H9 (cell line): Measurements from ENCODE around the gene JADE2. TPM values are rescaled to one million over a fixed set of nuclear protein-coding genes. Genes with fewer than 3 reads are reported as not detected.
"Not testable (repeated sequence)": the region's sequence is repeated elsewhere in the genome, so short reads cannot be mapped to it uniquely, and the experiment has no call there.

ENCODE experiments used
- DNase-seq: peaks from one replicate; pipeline ENCODE4 v3.0.0-alpha.2; 2017
- H2AFZ ChIP-seq: one replicate; pipeline ENCODE4 v1.6.1; 2013; ENCODE audit warnings: mild to moderate bottlenecking, low read length, control low read depth, moderate library complexity
- H2AK5ac ChIP-seq: 2 replicates; pipeline ENCODE4 v1.6.1; 2013; ENCODE audit warnings: low read length, control low read depth, mixed read lengths; ENCODE audit not compliant: insufficient read length
- H2BK120ac ChIP-seq: one replicate; pipeline ENCODE4 v1.6.1; 2013; ENCODE audit warnings: low read depth, mild to moderate bottlenecking, low read length, control low read depth, inconsistent platforms; ENCODE audit not compliant: poor library complexity, severe bottlenecking
- H2BK12ac ChIP-seq: 2 replicates; pipeline ENCODE4 v1.6.1; 2013; ENCODE audit warnings: low read length, control low read depth, mixed read lengths, low read depth; ENCODE audit not compliant: insufficient read length
- H2BK15ac ChIP-seq: 2 replicates; pipeline ENCODE4 v1.6.1; 2013; ENCODE audit warnings: low read depth, low read length, control low read depth
- H2BK20ac ChIP-seq: one replicate; pipeline ENCODE4 v1.6.1; 2013; ENCODE audit warnings: low read depth, mild to moderate bottlenecking, low read length, control low read depth, inconsistent platforms; ENCODE audit not compliant: poor library complexity, severe bottlenecking
- H2BK5ac ChIP-seq: 2 replicates; pipeline ENCODE4 v1.6.1; 2013; ENCODE audit warnings: low read length, control low read depth, mixed read lengths; ENCODE audit not compliant: insufficient read length
- H3K14ac ChIP-seq: 2 replicates; pipeline ENCODE4 v1.6.1; 2013; ENCODE audit warnings: low read length, control low read depth; ENCODE audit not compliant: insufficient read depth
- H3K18ac ChIP-seq: 2 replicates; pipeline ENCODE4 v1.6.1; 2013; ENCODE audit warnings: low read depth, mild to moderate bottlenecking, mixed read lengths, low read length, control low read depth; ENCODE audit not compliant: insufficient read length
- H3K23ac ChIP-seq: 2 replicates; pipeline ENCODE4 v1.6.1; 2013; ENCODE audit warnings: low read length, control low read depth, mixed read lengths, low read depth; ENCODE audit not compliant: insufficient read length
- H3K23me2 ChIP-seq: 2 replicates; pipeline ENCODE4 v1.6.1; 2013; ENCODE audit warnings: low read depth, mild to moderate bottlenecking, mixed read lengths, low read length, control low read depth; ENCODE audit not compliant: insufficient read length, poor library complexity, severe bottlenecking
- H3K27ac ChIP-seq: 2 replicates; pipeline ENCODE4 v1.5.1; 2013; ENCODE audit warnings: low read length, control low read depth, mixed read lengths, low read depth; ENCODE audit not compliant: insufficient read length
- H3K27me3 ChIP-seq: 2 replicates; pipeline ENCODE4 v1.6.1; 2013; ENCODE audit warnings: low read length, control low read depth, inconsistent platforms; ENCODE audit not compliant: insufficient read depth
- H3K4ac ChIP-seq: 2 replicates; pipeline ENCODE4 v1.6.1; 2013; ENCODE audit warnings: low read depth, mild to moderate bottlenecking, control low read depth, inconsistent platforms, low read length, moderate library complexity
- H3K4me1 ChIP-seq: 2 replicates; pipeline ENCODE4 v1.6.1; 2013; ENCODE audit warnings: low read length, control low read depth, inconsistent platforms; ENCODE audit not compliant: insufficient read depth
- H3K4me2 ChIP-seq: 2 replicates; pipeline ENCODE4 v1.6.1; 2013; ENCODE audit warnings: low read length, control low read depth, mixed read lengths; ENCODE audit not compliant: insufficient read length, insufficient read depth
- H3K56ac ChIP-seq: 2 replicates; pipeline ENCODE4 v1.6.1; 2013; ENCODE audit warnings: low read depth, mild to moderate bottlenecking, mixed read lengths, low read length, control low read depth; ENCODE audit not compliant: insufficient read length
- H3K79me1 ChIP-seq: 2 replicates; pipeline ENCODE4 v1.6.1; 2013; ENCODE audit warnings: low read depth, mild to moderate bottlenecking, moderate library complexity, low read length, control low read depth, inconsistent platforms; ENCODE audit not compliant: insufficient read depth, poor library complexity, severe bottlenecking
- H3K79me2 ChIP-seq: 2 replicates; pipeline ENCODE4 v1.6.1; 2013; ENCODE audit warnings: low read length, control low read depth, inconsistent platforms; ENCODE audit not compliant: insufficient read depth
- H3K9ac ChIP-seq: 2 replicates; pipeline ENCODE4 v1.6.1; 2013; ENCODE audit warnings: low read length, control low read depth, mixed read lengths; ENCODE audit not compliant: insufficient read length; ENCODE audit errors: extremely low read depth
- H3K9me3 ChIP-seq: one replicate; pipeline ENCODE4 v1.6.1; 2013; ENCODE audit warnings: low read depth, low read length, inconsistent platforms; ENCODE audit not compliant: control insufficient read depth
- H3T11ph ChIP-seq: one replicate; pipeline ENCODE4 v1.6.1; 2013; ENCODE audit warnings: mild to moderate bottlenecking, low read length, control low read depth, inconsistent platforms
- H4K20me1 ChIP-seq: one replicate; pipeline ENCODE4 v1.6.1; 2013; ENCODE audit not compliant: control insufficient read depth, insufficient read length, insufficient read depth
- H4K5ac ChIP-seq: 2 replicates; pipeline ENCODE4 v1.6.1; 2013; ENCODE audit warnings: low read depth, mild to moderate bottlenecking, mixed read lengths, low read length, control low read depth; ENCODE audit not compliant: insufficient read length
- H4K8ac ChIP-seq: replicated peaks from 2 replicates; pipeline ENCODE4 v1.6.1; 2013; ENCODE audit warnings: low read length, control low read depth, mixed read lengths, low read depth; ENCODE audit not compliant: insufficient read length
- H4K91ac ChIP-seq: 2 replicates; pipeline ENCODE4 v1.6.1; 2013; ENCODE audit warnings: low read depth, mild to moderate bottlenecking, moderate library complexity, mixed read lengths, low read length, control low read depth; ENCODE audit not compliant: insufficient read length
- H3K27ac Mint-ChIP-seq, 3 experiments: 2 replicates in 2 of 3; 3 replicates in 1 of 3; pipeline ENCODE4 v1.8.0; 2020 to 2021; ENCODE audit warnings: mixed read lengths in 3 of 3, mild to moderate bottlenecking in 1 of 3, moderate library complexity in 1 of 3
- H3K27me3 Mint-ChIP-seq: 2 replicates; pipeline ENCODE4 v1.8.0; 2021; ENCODE audit warnings: low read depth, mild to moderate bottlenecking, moderate library complexity, mixed read lengths
- H3K36me3 Mint-ChIP-seq, 3 experiments: 2 replicates in 2 of 3; 3 replicates in 1 of 3; pipeline ENCODE4 v1.8.0; 2020 to 2021; ENCODE audit warnings: low read depth in 3 of 3, mixed read lengths in 3 of 3; ENCODE audit not compliant: insufficient read depth in 1 of 3
- H3K4me1 Mint-ChIP-seq, 2 experiments: 2 replicates each; pipeline ENCODE4 v1.8.0; 2020; ENCODE audit warnings: mixed read lengths in 2 of 2
- H3K4me3 Mint-ChIP-seq, 2 experiments: 2 replicates in 1 of 2; 3 replicates in 1 of 2; pipeline ENCODE4 v1.8.0; 2020 to 2021; ENCODE audit warnings: mild to moderate bottlenecking in 2 of 2, mixed read lengths in 2 of 2, moderate library complexity in 1 of 2
- H3K9me3 Mint-ChIP-seq, 2 experiments: 2 replicates in 1 of 2; 3 replicates in 1 of 2; pipeline ENCODE4 v1.8.0; 2020; ENCODE audit warnings: mild to moderate bottlenecking in 2 of 2, mixed read lengths in 2 of 2, moderate library complexity in 1 of 2
- CTCF ChIP-seq: fragments of 200-600 bp; sonication (generic); conservative IDR thresholded peaks from 3 replicates; pipeline ENCODE4 v1.8.0; 2021; ENCODE audit warnings: antibody characterized with exemption, mild to moderate bottlenecking
- WGBS: extraction: QIAGEN DNeasy Blood & Tissue Kit; methylation state at CpG from one replicate; pipeline ENCODE4 v1.1.7; 2013; ENCODE audit warnings: missing lambda C conversion rate, low lambda C conversion rate, mixed read lengths; ENCODE audit not compliant: insufficient read length; ENCODE audit errors: extremely low coverage; 5-methylcytosine and 5-hydroxymethylcytosine counted together
- total RNA-seq: library from RNA; stranded (reverse); gene quantifications from 2 replicates; pipeline ENCODE4 v1.2.1, GENCODE V29; 2021

JADE2 gene
- total RNA-seq, 1 experiment from 2014 or later = 99.7 TPM

- Mint-ChIP-seq H3K27ac (no peak overlapping the region), H3K9me3 (no peaks in the 10 kb centered on the region), H3K4me3 (no peak overlapping the region), H3K36me3 (peaks cover 9 to 81% (median 52%) of the 10 kb centered on the region in 3 experiments), H3K4me1 (peaks cover 32 to 38% of the 10 kb centered on the region in 2 experiments), H3K27me3 (peaks cover 1% of the 10 kb centered on the region; the same call in 1 of the 2 replicates)
- Histone ChIP-seq H3K4me1 (no peaks in the 10 kb centered on the region; the same call in 1 of the 2 replicates), H4K20me1 (no peaks in the 10 kb centered on the region), H3K18ac (no peak overlapping the region), H3K4me2 (no peak overlapping the region), H3K9me3 (no peaks in the 10 kb centered on the region), H3K56ac (no peak overlapping the region), H2BK120ac (no peak overlapping the region), H3K23me2 (no peaks in the 10 kb centered on the region), H3T11ph (no peak overlapping the region), H3K79me2 (peaks cover 1% of the 10 kb centered on the region; the same call in 1 of the 2 replicates), H2BK5ac (no peak overlapping the region), H2AK5ac (no peak overlapping the region), H3K23ac (no peak overlapping the region), H4K91ac (no peak overlapping the region), H3K27ac (no peak overlapping the region), H3K79me1 (no peaks in the 10 kb centered on the region), H3K14ac (no peak overlapping the region), H3K4ac (no peak overlapping the region), H2BK15ac (no peak overlapping the region), H2AFZ (no peak overlapping the region), H2BK12ac (no peak overlapping the region), H4K8ac (no peak overlapping the region), H4K5ac (no peak overlapping the region), H3K27me3 (no peaks in the 10 kb centered on the region), H3K9ac (no peak overlapping the region), H2BK20ac (no peak overlapping the region)
- no CpG with 5 or more reads among the region's 3 CpGs for WGBS
- no peak for DNase-seq
- TF ChIP-seq CTCF = no peak
Measured at GRCh38 chr5:134552301-134552700, 26.8 kb downstream of the JADE2 start.

- not testable (repeated sequence) for H3K18ac ChIP-seq, H3K56ac ChIP-seq, H2BK15ac ChIP-seq, H3K14ac ChIP-seq, H2BK12ac ChIP-seq, H2AK5ac ChIP-seq, H3K23me2 ChIP-seq, H3K4me3 Mint-ChIP-seq, H3K4me2 ChIP-seq, DNase-seq, H4K20me1 ChIP-seq, H2BK20ac ChIP-seq, H2BK5ac ChIP-seq, H4K5ac ChIP-seq, H3K9ac ChIP-seq, H2AFZ ChIP-seq, H3K4ac ChIP-seq, H4K8ac ChIP-seq, H3K27me3 Mint-ChIP-seq, H3K27me3 ChIP-seq, H3K27ac Mint-ChIP-seq, H3K27ac ChIP-seq, H3K4me1 ChIP-seq, H4K91ac ChIP-seq, H3T11ph ChIP-seq, H2BK120ac ChIP-seq, H3K9me3 Mint-ChIP-seq, H3K23ac ChIP-seq, H3K79me2 ChIP-seq, H3K79me1 ChIP-seq, H3K9me3 ChIP-seq
- Mint-ChIP-seq H3K36me3 (peaks cover 9 to 78% (median 52%) of the 10 kb centered on the region in 3 experiments), H3K4me1 (peaks cover 30 to 37% of the 10 kb centered on the region in 2 experiments)
- no CpG with 5 or more reads among the region's 7 CpGs for WGBS
Measured at GRCh38 chr5:134552716-134553115, 27.2 kb downstream of the JADE2 start.
